ENCODE results near the gene GH2. TPM values are rescaled to one million over a fixed set of nuclear protein-coding genes. Genes with fewer than 3 reads are reported as not detected.

Gene GH2
- total and polyA plus RNA-seq, 4 donors, result not detected

DNA sequence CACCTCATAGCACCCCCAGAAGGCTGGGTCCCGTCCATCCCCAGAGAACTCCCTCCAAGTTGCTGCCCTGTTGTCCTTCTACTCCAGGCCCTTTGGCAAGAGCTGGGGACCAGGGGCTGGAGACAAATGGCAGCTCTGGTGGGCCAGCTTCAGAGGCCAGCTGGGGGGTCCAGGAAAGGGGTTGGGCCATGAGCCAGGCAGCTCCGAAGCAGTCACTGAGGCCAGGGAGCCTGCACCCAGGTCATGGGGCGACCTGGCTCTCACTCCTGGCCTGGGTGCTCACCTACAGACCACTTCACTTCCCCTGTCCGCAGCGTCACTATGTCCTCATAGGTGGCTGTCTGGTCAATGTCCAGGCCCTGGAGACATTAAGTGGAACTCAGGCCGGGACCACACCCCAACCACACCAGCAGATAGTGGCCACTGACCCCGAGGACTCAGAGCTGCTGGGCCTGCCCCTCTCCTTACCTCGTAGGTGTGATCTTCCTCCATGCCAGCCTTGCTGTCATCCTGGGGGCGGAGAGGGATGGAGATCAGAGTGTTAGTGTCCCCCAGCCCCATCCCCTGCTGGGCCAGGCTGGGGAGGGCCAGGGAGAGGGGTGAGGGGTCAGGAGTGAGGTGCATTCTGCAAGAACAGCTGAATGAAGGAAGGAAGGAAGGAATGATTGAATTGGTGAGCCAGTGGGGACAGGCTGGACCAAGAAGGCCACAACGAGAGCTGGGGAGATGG lies 47.4 kb upstream of the GH2 start:
- Histone ChIP-seq H3K9ac (ENCODE audit: insufficient read depth in 1 of 2, low read length in 2 of 2) (no peak overlapping the region), H3K36me3 (ENCODE audit: control insufficient read depth in 4 of 4, insufficient read depth in 4 of 4, low read length in 4 of 4) (no peaks in the 10 kb centered on the region), H3K9me3 (ENCODE audit: control insufficient read depth in 4 of 4, insufficient read depth in 3 of 4, low read length in 3 of 4) (no peaks in the 10 kb centered on the region), H3K4me3 (no peak overlapping the region), H3K27me3 (ENCODE audit: control insufficient read depth in 3 of 3, insufficient read depth in 3 of 3, low read length in 2 of 3) (no peaks in the 10 kb centered on the region), H3K27ac (ENCODE audit: low read depth in 1 of 2, low read length in 1 of 2) (no peak overlapping the region), H3K4me1 (ENCODE audit: control insufficient read depth in 5 of 5, insufficient read depth in 5 of 5, low read length in 5 of 5) (peaks cover 0 to 5% (median 0%) of the 10 kb centered on the region in 5 donors)
- TF ChIP-seq, protein P1, sequence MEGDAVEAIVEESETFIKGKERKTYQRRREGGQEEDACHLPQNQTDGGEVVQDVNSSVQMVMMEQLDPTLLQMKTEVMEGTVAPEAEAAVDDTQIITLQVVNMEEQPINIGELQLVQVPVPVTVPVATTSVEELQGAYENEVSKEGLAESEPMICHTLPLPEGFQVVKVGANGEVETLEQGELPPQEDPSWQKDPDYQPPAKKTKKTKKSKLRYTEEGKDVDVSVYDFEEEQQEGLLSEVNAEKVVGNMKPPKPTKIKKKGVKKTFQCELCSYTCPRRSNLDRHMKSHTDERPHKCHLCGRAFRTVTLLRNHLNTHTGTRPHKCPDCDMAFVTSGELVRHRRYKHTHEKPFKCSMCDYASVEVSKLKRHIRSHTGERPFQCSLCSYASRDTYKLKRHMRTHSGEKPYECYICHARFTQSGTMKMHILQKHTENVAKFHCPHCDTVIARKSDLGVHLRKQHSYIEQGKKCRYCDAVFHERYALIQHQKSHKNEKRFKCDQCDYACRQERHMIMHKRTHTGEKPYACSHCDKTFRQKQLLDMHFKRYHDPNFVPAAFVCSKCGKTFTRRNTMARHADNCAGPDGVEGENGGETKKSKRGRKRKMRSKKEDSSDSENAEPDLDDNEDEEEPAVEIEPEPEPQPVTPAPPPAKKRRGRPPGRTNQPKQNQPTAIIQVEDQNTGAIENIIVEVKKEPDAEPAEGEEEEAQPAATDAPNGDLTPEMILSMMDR (IDR thresholded peaks at IDR 0.05; ENCODE audit: control extremely low read depth, extremely low read depth), result no peak
- ATAC-seq (ENCODE audit: insufficient read depth, low FRiP score) (no peak), DNase-seq (no peak)
- 93 to 95% methylated on average over 10 of the region's 10 CpGs for WGBS, 2 donors

DNA sequence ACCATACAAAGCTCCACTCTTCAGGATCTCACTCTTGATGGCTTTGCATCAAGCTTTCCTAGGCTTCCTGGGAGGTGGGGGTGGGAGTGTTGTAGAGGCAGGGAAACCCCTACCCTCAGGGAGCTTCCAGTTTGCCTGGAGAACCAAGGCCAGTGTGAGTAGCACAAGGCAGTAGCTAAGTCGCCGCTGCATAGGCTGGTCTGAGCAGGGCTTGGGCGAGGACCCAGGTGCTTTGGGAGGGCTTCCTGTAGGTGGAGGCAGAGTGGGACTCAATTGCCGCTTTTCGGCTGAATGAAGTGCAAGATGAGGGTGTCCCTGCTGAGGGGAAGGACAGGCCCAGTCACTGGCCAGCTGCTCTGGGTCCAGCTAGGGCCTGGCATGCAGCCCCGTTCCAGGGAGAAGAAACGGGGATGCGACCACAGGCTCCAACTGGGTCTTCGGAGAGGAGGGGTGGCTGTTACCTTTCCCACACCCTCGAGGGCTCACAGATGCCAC lies 46.5 kb upstream of the GH2 start:
- no peaks in the 10 kb centered on the region for H3K27me3 ChIP-seq (ENCODE audit: control insufficient read depth in 3 of 3, insufficient read depth in 3 of 3, low read length in 2 of 3)
- no peak overlapping the region for H3K4me3 ChIP-seq
- H3K9me3 ChIP-seq (ENCODE audit: control insufficient read depth in 4 of 4, insufficient read depth in 3 of 4, low read length in 3 of 4), result no peaks in the 10 kb centered on the region
- H3K4me1 ChIP-seq (ENCODE audit: control insufficient read depth in 5 of 5, insufficient read depth in 5 of 5, low read length in 5 of 5), result peaks cover 0 to 5% (median 0%) of the 10 kb centered on the region in 5 donors
- no peak overlapping the region for H3K9ac ChIP-seq (ENCODE audit: insufficient read depth in 1 of 2, low read length in 2 of 2)
- TF ChIP-seq, protein P1 (IDR thresholded peaks at IDR 0.05; ENCODE audit: control extremely low read depth, extremely low read depth), result no peak
- DNase-seq (no peak), ATAC-seq (ENCODE audit: insufficient read depth, low FRiP score) (no peak)
- no peak overlapping the region for H3K27ac ChIP-seq (ENCODE audit: low read depth in 1 of 2, low read length in 1 of 2)
- 84 to 89% methylated on average over 9 to 10 of the region's 10 CpGs for WGBS, 2 donors
- no peaks in the 10 kb centered on the region for H3K36me3 ChIP-seq (ENCODE audit: control insufficient read depth in 4 of 4, insufficient read depth in 4 of 4, low read length in 4 of 4)

DNA sequence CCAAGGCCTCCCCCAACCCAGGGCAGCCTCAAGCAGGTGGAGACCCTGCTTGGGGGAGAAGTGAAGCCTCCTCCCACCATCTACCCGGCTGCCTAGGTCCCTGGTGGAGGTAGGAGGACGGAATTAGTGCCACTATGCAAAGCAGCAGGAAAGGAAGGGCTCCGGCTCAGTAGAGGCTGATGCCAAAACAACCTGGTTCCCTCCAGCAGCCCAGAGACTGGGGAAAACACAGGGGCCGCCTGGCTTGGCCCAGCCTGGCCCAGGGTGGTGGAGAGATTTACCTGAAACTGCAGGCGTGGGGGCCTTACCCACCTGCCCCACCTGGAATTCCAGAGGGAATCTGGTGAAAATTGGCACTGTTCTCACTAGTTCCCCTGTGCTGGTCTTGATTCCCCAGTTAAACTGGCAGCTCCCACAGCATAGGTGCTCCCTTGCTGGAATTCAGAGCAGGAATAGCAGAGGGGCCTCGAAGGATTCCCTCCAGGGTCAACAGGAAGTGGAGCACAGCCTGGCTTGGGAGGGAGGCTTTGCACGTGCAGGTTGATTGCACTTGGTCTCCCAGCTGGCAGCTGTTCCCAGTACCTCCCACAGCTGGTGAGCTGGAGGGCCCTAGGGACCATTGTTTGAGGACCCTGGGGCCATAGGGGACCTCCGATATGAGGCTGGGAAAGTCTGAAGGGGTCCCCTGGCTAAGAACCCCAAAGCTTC lies 45.9 kb upstream of the GH2 start:
- no peak overlapping the region for H3K27ac ChIP-seq (ENCODE audit: low read depth in 1 of 2, low read length in 1 of 2)
- ATAC-seq (ENCODE audit: insufficient read depth, low FRiP score), result no peak
- no peak overlapping the region for H3K4me3 ChIP-seq
- H3K9me3 ChIP-seq (ENCODE audit: control insufficient read depth in 4 of 4, insufficient read depth in 3 of 4, low read length in 3 of 4), result no peaks in the 10 kb centered on the region
- no peaks in the 10 kb centered on the region for H3K27me3 ChIP-seq (ENCODE audit: control insufficient read depth in 3 of 3, insufficient read depth in 3 of 3, low read length in 2 of 3)
- H3K9ac ChIP-seq (ENCODE audit: insufficient read depth in 1 of 2, low read length in 2 of 2), result no peak overlapping the region
- DNase-seq, result no peak
- 75 to 82% methylated on average over 8 of the region's 8 CpGs for WGBS, 2 donors
- TF ChIP-seq, protein P1 (IDR thresholded peaks at IDR 0.05; ENCODE audit: control extremely low read depth, extremely low read depth), result no peak
- H3K36me3 ChIP-seq (ENCODE audit: control insufficient read depth in 4 of 4, insufficient read depth in 4 of 4, low read length in 4 of 4), result no peaks in the 10 kb centered on the region
- peaks cover 0 to 5% (median 0%) of the 10 kb centered on the region in 5 donors for H3K4me1 ChIP-seq (ENCODE audit: control insufficient read depth in 5 of 5, insufficient read depth in 5 of 5, low read length in 5 of 5)

All from lung (tissue), 12 donors.